HG02852 (cell line): ENCODE measurements around the gene FAAP100.

Experiments
- ATAC-seq: cut with Tn5 transposase; IDR thresholded peaks from one replicate; pipeline ENCODE4 v1.9.1; 2021; ENCODE audit warnings: mild to moderate bottlenecking, moderate library complexity; ENCODE audit not compliant: unreplicated experiment

FAAP100 gene

DNA sequence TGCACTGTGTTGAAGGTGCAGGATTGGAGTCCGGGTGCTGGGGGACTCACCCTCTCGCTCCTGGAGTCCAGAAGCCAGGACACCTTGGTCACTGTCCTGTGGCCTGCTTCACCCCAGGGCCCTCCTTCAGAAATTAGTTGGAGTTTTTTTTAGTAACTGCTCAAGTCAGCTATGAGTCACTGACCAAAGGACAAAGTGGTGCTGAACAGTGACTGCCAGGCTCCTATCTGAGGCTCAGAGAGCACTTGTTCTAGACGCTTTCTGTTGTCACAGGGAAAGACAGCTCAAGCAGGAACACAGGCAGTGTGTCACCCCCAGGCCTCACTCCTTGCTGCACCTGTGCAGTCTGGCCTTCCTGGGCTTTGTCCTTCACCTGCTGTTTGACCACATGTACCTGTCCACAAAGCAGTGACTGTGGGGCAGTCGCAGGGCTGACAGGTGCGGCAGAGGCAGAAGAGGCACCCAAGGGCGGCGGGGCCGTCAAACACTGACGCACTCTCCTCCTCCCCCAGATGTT is 4.1 kb upstream of the FAAP100 start:
- ATAC-seq: no peak

DNA sequence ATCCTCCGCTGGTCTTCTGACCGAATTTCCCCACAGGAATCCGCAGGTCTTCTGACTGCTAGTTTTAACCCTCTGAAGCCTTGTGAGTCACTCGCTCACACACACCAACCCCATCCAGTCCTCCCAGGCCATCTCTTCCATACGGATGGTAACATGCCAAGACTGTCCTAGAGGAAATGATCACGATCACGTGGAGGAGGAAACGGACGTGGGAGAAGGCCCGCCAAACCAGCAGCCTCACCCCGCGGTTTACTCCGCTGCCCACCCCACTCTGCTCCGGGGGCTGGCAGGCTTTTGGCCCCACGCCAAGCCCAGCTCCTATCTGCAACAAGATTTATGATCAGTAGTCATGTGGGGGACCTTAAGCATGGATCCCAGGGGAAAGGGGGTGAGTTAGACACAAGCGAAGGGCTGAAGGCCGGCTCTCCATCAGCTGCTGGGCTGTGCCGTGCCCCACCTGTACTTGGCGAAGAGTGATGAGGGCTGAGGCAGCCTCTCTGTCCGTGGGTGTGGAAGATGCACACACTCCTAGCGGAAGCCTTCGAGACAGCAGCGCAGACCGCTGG is 1.5 kb upstream of the FAAP100 start:
- ATAC-seq: peak; percentile 11

GRCh38 chr17:81553018-81553615 is 964 bp upstream of the FAAP100 start:
- ATAC-seq: peak; percentile 31

- ATAC-seq: peak; percentile 17
Observed at GRCh38 chr17:81551458-81552243, 502 bp downstream of the FAAP100 start.

- no peak for ATAC-seq
Observed at GRCh38 chr17:81550830-81551457, 1.2 kb downstream of the FAAP100 start.

- no peak for ATAC-seq
Observed at GRCh38 chr17:81550285-81550684, 1.9 kb downstream of the FAAP100 start.

DNA sequence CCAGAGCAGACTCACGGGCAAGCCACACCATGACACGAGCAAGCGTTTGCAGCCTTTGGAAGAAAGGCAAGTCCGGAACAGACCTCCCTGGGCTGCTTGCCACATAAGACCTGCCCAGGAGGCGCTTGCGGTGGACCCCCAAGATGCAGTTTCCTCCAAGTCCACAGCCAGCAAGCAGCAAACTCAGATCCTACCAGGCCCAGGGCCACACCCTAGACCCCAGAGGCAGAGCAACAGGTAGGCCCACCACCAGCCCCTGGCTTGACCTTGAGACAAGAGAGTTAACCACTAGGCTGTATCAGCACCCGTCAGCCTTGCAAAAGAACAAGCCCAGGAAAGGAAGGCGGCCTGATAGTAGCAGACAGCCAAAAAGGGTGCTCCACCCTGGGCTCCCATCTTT is 2.3 kb downstream of the FAAP100 start:
- ATAC-seq: no peak

GRCh38 chr17:81549031-81549557 is 3.1 kb downstream of the FAAP100 start:
- no peak for ATAC-seq

DNA sequence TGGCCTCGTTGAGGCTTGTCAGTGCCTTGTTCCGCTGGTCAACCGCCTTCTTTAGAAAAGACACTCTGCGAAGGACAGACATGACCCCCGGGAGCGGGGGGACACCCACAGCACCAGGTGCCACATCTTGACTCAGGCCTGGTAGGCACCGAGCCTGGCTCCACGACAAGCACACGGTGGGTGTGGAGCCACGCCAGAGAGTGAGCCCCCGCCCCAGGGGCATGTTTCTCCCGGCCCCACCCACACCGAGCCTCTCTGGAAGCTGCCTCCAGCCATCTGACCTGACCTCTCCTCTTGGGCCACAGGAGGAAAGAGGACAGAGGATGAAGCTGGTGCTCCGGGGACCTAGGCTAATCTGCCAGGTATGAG is 4.6 kb downstream of the FAAP100 start:
- no peak for ATAC-seq

DNA sequence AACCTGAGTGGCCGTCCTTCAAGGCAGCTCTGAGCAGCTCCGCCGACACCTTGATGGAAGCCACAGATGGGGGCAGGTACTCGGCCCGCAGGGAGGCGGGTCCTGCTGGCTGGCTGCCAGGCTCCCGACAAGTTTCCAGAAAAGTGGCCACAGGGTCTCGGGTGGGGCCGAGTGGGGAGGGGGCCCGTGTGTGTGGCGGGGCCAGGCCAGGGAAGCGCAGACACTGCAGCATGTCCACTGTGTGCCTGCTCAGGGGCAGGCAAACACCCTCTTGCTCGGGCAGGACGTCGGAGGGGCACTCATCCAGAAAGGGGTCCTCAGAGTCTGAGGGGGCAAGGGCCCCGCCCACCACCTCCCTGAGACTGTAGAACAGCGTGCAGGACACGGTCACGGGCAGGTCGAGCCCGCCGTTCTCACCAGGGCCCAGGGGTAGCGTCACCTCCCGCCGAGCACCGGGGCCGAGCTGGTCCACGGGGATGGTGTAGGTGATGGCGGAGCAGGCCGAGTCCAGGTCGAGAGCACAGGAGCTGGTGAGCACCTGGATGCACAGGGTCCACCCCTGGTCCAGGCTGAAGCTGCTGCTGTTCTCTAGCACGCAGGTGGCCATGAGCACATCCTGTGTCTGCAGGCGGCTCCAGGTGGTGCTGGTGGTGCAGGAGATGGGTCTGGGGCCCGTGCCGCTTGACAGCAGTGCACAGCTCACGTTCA is 5.1 kb downstream of the FAAP100 start:
- no peak for ATAC-seq

DNA sequence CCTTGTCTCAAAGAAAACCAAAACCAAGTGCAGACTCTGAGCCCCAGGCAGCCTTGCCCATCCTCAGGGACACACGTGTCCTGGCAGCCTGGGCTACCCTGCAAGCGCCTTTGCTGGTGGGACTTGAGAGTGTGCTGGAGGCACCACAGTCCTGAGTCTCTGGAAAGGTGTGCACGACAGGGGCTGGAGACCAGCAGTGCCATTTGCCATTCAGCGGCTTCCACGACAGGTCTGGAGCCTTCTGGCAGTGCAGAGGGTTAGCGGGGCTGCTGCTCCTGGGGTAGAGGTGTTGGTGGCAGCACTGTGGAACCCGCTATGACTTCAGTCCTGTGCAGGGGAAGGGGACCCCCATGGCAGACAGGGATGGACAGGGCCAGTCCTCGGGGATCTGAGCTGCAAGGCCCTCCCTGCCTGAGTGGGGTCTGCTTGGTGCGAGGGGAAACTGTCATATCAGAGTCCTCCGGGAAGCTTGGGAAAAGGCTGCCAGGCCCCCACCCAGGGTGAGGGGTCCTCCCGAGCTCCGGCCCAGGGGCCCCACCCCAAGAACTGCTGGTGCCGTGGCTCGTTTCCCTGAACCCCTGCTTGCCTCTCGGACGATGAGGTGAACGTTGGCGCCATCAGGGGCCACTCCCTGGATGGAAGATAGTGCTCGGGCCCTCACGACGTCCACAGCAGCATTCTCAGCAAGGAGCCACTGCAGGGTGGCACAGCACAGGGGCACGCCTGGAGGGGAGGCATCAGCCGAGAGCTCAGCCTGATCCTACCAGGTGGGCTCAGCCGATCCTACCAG is 6.8 kb downstream of the FAAP100 start:
- no peak for ATAC-seq

GRCh38 chr17:81544281-81544974 is 7.7 kb downstream of the FAAP100 start:
- ATAC-seq: no peak

GRCh38 chr17:81543756-81544155 is 8.4 kb downstream of the FAAP100 start:
- ATAC-seq: no peak

DNA sequence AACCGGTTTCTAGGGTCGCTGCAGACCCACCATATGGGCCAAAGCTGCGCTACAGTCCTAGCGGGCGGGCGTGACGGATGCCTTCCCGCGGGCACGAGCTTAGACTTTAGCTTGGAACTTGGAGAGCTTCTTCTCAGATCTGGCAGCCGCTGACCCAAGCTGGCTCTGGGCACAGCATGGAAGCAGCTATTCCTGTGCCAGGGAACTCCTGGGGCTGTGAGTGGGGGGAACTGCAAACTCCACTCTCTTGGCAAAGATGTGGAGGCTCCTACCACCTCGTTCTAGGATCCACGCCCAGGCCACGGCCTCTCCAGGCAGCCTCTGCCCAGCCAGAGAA is 8.8 kb downstream of the FAAP100 start:
- no peak for ATAC-seq

DNA sequence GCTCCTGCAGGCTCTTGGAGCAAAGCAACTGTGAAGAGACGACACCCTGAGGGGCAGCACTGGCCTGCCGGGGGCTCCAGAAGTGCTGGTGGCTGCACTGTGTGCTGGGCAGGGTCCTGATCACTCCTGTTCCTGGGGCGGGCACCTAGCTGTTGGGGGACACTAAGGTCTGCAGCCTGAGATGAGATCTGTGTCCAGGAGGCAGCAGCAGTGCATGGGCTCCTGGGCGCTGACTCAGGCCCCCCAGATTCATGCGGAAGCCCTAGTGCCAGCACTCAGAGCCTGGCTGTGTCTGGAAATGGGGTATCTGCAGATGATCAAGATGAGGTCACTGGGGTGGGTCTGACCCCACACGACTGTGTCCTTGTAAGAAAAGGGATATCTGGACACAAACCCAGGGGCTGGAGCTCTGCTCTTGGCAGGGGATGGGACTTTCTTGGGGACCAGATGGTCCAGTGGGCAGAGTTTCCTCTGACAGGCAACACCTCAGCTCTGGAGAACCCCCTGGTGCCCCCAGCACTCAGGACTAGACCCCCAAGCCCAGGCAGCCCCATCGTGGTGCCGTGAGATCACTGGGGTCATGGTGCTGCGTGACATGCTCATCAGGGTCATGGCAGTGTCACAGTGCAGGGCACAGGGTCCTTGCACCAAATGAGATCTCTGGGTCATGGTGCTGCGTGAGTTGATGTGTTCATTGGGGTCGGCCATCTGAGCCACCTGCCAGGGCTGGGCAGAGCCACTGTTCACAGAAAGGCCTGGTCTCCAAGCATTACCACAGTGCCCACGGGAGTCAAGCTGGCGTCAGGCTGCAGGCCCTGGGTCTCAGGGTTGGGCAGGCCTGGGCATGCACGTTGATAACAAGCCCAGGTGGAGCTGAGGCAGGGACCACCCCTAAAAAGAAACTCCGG is 9.5 kb downstream of the FAAP100 start:
- ATAC-seq: no peak

- no peak for ATAC-seq
Observed at GRCh38 chr17:81541123-81541522, 11.0 kb downstream of the FAAP100 start.

- no peak for ATAC-seq
Observed at GRCh38 chr17:81540676-81541027, 11.5 kb downstream of the FAAP100 start.

- no peak for ATAC-seq
Observed at GRCh38 chr17:81539961-81540675, 12.0 kb downstream of the FAAP100 start.
